HG03575 (cell line): Measurements from ENCODE around the gene FHDC1.
"Not testable (repeated sequence)": the region's sequence is repeated elsewhere in the genome, so short reads cannot be mapped to it uniquely, and the experiment has no call there.

Source experiments
- ATAC-seq: cut with Tn5 transposase; IDR thresholded peaks from one replicate; pipeline ENCODE4 v1.9.1; 2021; ENCODE audit not compliant: unreplicated experiment, insufficient number of reproducible peaks, low FRiP score; ENCODE audit errors: extremely low read depth

The FHDC1 gene

GRCh38 chr4:152935631-152936445, at the start of gene FHDC1:
FHDC1 (plus strand) TSS chr4:152936323; CDS start chr4:152943058, 6,735 bp downstream.
- ATAC-seq = no peak

- no peak for ATAC-seq
Measured at GRCh38 chr4:152887981-152888380, 48.1 kb upstream of the FHDC1 start.

- no peak for ATAC-seq
Measured at GRCh38 chr4:152892974-152893373, 43.1 kb upstream of the FHDC1 start.

GRCh38 chr4:152894673-152895072, 41.5 kb upstream of the FHDC1 start:
- ATAC-seq = no peak

- no peak for ATAC-seq
Measured at GRCh38 chr4:152896811-152897210, 39.3 kb upstream of the FHDC1 start.

GRCh38 chr4:152898133-152898532, 38.0 kb upstream of the FHDC1 start:
- ATAC-seq = not testable (repeated sequence)

- ATAC-seq = no peak
Measured at GRCh38 chr4:152898606-152899005, 37.5 kb upstream of the FHDC1 start.

GRCh38 chr4:152900395-152900794, 35.7 kb upstream of the FHDC1 start:
- ATAC-seq = no peak

- no peak for ATAC-seq
Measured at GRCh38 chr4:152901205-152901604, 34.9 kb upstream of the FHDC1 start.

GRCh38 chr4:152903658-152904057, 32.5 kb upstream of the FHDC1 start:
- ATAC-seq = no peak

GRCh38 chr4:152909901-152910300, 26.2 kb upstream of the FHDC1 start:
- ATAC-seq = no peak

GRCh38 chr4:152910521-152910920, 25.6 kb upstream of the FHDC1 start:
- ATAC-seq = no peak

GRCh38 chr4:152917543-152918395, 18.4 kb upstream of the FHDC1 start:
- ATAC-seq = no peak

GRCh38 chr4:152919826-152920225, 16.3 kb upstream of the FHDC1 start:
- ATAC-seq = no peak

GRCh38 chr4:152920768-152921167, 15.4 kb upstream of the FHDC1 start:
- no peak for ATAC-seq

- ATAC-seq = no peak
Measured at GRCh38 chr4:152921284-152921683, 14.8 kb upstream of the FHDC1 start.

- no peak for ATAC-seq
Measured at GRCh38 chr4:152925851-152926250, 10.3 kb upstream of the FHDC1 start.

GRCh38 chr4:152926959-152927358, 9.2 kb upstream of the FHDC1 start:
- no peak for ATAC-seq

- no peak for ATAC-seq
Measured at GRCh38 chr4:152927737-152928136, 8.4 kb upstream of the FHDC1 start.

- no peak for ATAC-seq
Measured at GRCh38 chr4:152928286-152928685, 7.8 kb upstream of the FHDC1 start.
